HG03342 (cell line): ENCODE results near the gene ZNHIT6.

Experiments
- ATAC-seq: cut with Tn5 transposase; IDR thresholded peaks from one replicate; pipeline ENCODE4 v1.9.1; 2021; ENCODE audit warnings: mild to moderate bottlenecking, moderate library complexity; ENCODE audit not compliant: unreplicated experiment

The ZNHIT6 gene

DNA sequence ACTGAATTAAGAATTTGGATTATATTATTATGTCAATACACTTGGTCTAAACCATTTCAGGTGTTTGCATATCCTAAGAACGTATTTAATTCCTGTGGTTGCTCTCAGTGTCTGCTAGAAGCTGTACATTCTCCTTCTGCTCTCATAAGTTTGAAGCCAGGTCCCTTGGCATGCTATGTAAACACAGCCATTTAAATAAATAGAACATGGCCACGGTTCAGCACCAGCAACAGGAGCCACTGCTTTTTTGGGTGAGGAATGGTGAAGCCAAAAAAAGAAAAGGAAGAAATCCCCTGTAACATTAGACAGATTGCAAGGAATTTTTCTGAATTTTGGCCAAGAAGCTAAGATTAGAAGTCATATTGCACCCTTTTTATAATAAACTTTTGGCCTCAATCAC, 108.6 kb downstream of the ZNHIT6 start:
- ATAC-seq = no peak
